Dedifferentiated amniotic fluid mesenchymal stem cell (primary cell): ENCODE measurements around the gene ITGB7.

ENCODE experiments used
- DNase-seq: peaks from one replicate; pipeline ENCODE4 v3.0.0-alpha.2; 2016; ENCODE audit errors: extremely low spot score

The ITGB7 gene

GRCh38 chr12:53207042-53207441, at the start of gene ITGB7:
TSS of gene ITGB7 (minus strand) at chr12:53207251. CDS start at chr12:53200443, 6,808 bp downstream.
- no peak for DNase-seq

GRCh38 chr12:53255996-53256395, 48.9 kb upstream of the ITGB7 start:
- no peak for DNase-seq

GRCh38 chr12:53254816-53255545, 47.9 kb upstream of the ITGB7 start:
- no peak for DNase-seq

GRCh38 chr12:53253298-53253697, 46.2 kb upstream of the ITGB7 start:
- DNase-seq, result no peak

GRCh38 chr12:53252349-53252916, 45.4 kb upstream of the ITGB7 start:
- DNase-seq, result no peak

- peak; percentile 33 for DNase-seq
Observed at GRCh38 chr12:53251477-53252348, 44.7 kb upstream of the ITGB7 start.

GRCh38 chr12:53245286-53245685, 38.2 kb upstream of the ITGB7 start:
- no peak for DNase-seq

GRCh38 chr12:53244337-53244736, 37.3 kb upstream of the ITGB7 start:
- no peak for DNase-seq

- no peak for DNase-seq
Observed at GRCh38 chr12:53241623-53242412, 34.8 kb upstream of the ITGB7 start.

- DNase-seq, result no peak
Observed at GRCh38 chr12:53239643-53240258, 32.7 kb upstream of the ITGB7 start.

- no peak for DNase-seq
Observed at GRCh38 chr12:53236443-53237111, 29.5 kb upstream of the ITGB7 start.

GRCh38 chr12:53235742-53236442, 28.8 kb upstream of the ITGB7 start:
- DNase-seq, result no peak

GRCh38 chr12:53235164-53235563, 28.1 kb upstream of the ITGB7 start:
- no peak for DNase-seq

GRCh38 chr12:53234271-53234914, 27.3 kb upstream of the ITGB7 start:
- DNase-seq, result no peak

GRCh38 chr12:53233671-53234121, 26.6 kb upstream of the ITGB7 start:
- DNase-seq, result no peak

- peak; percentile 47 for DNase-seq
Observed at GRCh38 chr12:53232646-53233461, 25.8 kb upstream of the ITGB7 start.

- DNase-seq, result peak; percentile 47
Observed at GRCh38 chr12:53231921-53232645, 25.0 kb upstream of the ITGB7 start, which contains the start of gene RARG. TSS of gene RARG (minus strand) at chr12:53232209. CDS start at chr12:53227545, 4,664 bp downstream.

- DNase-seq, result no peak
Observed at GRCh38 chr12:53231671-53231920, 24.5 kb upstream of the ITGB7 start.
